ENCODE measurements around the gene MAB21L4.

The MAB21L4 gene

GRCh38 chr2:240895656-240896388, at the start of gene MAB21L4:
Gene MAB21L4 (minus strand): TSS chr2:240896156. CDS start chr2:240895997, 159 bp downstream.
- no peak for DNase-seq

GRCh38 chr2:240936106-240936505, 40.1 kb upstream of the MAB21L4 start:
- DNase-seq = no peak

DNA sequence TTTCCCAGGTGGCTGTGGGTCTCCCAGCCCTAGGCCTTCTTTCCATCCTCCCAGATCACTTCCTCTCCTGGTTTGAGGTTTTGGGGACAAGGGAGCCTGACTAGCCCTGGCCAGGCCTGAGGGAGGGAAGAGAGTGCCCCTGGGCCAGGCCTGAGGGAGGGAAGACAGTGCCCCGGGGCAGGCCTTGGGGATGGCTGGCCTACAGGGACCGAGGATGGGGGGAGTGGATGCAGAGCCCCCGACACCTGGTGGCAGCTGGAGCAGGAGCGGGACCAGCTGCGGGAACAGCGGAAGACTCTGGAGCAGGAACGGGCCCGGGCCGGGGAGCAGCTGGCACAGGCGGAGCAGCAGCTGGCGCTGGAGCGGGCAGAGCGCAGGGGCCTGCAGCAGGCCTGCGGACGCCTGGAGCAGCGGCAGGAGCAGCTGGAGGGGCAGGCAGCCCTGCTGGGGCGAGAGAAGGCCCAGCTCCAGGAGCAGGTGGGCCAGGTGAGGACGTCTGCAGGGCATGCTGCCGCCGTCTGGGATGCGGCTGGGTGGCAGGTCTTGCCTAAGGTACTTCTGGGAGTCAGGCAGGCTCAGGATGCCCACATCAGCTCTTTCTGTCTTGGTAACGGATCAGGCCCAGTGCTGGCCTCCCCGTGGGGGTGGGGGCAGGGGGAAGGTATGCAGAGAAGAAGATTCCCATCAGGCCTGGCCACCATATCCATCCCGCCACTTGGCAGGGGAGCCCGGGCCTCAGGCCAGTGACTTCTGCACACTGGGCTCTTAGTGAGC, 39.3 kb upstream of the MAB21L4 start:
- no peak for DNase-seq

DNA sequence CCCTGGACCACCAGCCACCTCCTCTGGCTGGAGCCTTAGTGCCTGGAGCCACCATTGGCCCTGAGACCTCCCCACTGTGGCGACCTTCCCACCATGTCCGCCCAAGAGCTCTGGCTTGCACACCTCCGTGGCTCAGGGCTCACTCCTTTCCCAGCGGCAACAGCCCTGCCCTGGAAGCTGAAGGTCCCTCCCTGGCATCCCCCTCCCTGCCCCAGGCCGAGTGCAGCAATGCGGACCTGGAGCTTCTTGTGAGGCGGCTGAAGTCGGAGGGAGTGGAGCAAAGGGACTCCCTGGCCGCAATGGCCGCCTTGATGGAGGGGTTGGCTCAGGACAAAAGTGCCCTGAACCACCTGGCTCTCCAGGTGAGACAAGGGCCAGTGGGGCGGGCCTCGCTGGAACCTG, 38.7 kb upstream of the MAB21L4 start:
- DNase-seq = no peak

DNA sequence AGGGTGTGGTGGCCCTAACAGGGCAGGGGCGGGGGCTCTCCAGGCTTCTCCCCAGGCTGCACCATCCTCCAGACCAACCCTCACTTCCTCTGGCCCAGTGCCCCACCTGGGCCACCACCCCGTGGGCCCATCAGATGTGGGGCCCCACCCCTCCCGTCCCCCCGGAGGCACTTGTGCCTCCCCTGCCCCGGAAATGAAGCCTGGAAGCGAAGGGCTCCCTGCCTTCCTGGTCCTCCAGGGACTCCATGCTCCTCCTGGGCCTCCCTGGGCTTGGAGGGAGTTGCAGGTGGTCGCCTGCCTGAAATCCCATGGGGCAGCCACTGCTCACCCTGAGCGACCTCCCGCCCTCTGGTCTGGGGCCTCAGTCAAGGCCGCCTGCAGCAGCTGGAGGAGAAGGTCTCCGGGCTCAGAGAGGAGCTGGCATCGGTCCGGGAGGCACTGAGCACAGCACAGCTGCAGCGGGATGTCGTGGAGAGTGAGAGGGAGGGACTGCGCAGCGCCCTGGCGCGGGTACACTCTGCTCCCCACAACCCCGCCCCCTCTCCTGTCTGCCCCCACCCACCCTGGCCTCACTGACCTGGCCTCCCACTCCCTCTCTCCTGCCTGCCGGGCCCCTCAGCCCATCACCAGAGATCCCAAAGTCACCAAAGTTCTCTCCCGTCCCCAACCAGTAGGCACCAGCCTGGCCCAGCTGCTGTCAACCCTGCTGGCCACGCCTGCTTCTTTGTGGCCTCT, 38.2 kb upstream of the MAB21L4 start:
- DNase-seq = no peak

DNA sequence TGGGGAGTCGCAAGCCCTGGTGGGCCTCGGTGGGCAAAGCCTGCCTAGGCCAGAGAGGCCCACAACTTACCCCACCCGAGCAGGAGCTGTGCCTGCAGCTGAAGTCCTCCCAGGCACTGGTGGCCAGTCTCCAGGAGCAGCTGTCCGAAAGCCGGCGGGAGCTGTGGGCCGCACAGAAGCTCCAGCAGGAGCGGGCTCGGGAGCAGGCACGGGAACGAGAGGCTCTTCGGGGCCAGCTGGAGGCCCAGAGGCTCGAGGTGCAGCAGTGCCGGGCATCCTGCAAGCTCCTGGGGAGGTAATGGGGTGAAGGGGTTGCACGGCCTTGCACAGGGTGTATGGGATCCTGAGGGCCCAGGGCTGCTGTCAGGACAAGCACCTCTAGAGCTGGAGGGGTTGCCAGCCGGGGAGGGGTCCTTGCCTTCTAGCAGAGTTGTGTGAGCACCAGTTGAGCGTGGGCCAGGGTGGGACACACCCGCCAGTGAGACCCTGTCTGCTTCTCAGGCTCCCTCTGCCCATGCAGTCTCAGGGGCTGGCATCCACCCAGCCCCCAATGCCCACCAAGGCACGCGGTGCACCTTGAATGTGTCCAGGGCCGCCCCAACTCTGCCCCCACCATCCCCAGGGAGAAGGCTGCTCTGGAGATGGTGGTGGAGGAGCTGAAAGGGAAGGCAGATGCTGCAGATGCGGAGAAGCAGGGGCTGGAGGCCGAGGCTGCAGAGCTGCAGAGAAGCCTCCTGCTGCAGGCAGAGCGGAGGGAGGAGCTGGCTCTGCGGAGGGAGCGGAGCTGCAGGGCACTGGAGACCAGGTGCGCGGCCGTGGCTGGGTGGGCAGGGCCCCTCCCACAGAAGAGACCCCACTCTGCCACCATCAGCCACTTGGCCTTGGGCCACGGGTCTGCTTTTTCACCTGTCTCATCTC, 37.4 kb upstream of the MAB21L4 start:
- no peak for DNase-seq

- DNase-seq = no peak
These were observed 36.7 kb upstream of the MAB21L4 start for GRCh38 chr2:240932724-240933047.

DNA sequence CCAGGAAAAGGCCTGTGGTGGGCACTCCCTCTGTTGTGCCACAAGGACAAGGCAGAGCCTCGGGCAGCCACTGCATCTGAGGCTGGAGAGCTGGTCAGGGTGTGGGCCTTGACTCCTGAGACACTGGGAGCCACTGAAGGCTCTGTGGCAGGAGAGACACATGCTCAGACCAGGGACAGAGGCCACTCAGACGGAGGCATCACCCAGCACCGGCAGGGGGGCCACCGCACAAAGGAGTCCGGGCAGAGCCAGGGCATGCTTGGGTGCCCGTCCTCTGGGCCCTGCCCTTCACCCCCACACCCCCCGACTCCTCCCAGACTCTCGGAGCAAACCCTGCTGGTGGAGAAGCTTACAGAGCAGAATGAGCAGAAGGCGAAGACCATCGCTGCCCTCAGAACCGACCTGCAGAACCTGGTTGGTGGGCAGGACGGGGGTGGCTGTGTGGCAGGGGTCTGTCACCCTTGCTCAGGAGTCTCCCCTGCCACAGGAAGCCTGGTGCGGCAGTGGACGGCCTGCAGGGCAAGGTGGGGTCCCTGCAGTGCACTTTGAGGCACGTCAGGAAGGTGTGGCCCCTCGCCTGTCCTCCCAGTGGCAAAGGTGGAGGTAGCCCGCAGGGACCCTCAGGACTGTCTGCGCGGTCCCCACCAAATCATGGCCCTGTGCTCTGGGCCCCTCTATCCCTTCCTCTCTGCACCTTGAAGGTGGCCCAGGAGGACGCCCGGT, 36.2 kb upstream of the MAB21L4 start:
- no peak for DNase-seq

DNA sequence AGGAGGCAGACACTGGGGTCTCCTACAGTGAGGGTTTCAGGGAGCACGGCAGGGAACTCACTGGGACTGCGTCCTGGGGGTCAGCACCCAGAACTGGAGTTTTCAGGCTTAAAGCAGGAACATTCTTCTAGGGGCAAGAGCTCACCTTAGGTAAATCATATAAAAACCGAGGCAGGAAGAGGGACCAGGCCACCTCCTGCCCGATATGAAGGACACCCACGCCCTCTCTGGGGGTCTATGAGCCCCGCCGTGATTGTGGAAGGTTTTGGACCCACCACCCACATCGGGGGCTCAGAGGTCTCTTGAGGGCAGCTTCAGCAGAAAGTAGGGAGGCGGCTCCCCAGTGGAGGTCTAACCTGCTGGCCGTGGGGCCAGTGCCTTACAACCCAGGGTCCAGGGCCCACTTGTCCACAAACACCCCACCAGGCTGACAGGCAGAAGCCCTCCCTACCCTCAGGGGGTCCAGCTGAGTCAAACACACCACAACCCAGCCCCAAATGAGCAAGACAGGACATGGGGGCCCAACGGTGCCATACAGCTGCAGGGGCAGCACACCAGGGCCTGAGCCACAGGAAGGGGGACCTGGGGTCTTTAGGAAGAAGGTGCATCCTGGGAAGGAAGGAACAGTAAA, 35.5 kb upstream of the MAB21L4 start:
- DNase-seq = no peak

- DNase-seq = no peak
These were observed 34.8 kb upstream of the MAB21L4 start for GRCh38 chr2:240930631-240931318.

- no peak for DNase-seq
These were observed 34.2 kb upstream of the MAB21L4 start for GRCh38 chr2:240930096-240930630.

GRCh38 chr2:240929364-240930095, 33.6 kb upstream of the MAB21L4 start:
- DNase-seq = no peak

- DNase-seq = no peak
These were observed 32.8 kb upstream of the MAB21L4 start for GRCh38 chr2:240928476-240929363.

- no peak for DNase-seq
These were observed 31.4 kb upstream of the MAB21L4 start for GRCh38 chr2:240927390-240927781.

GRCh38 chr2:240926516-240927389, 30.8 kb upstream of the MAB21L4 start:
- no peak for DNase-seq

GRCh38 chr2:240925568-240926515, 29.9 kb upstream of the MAB21L4 start:
- DNase-seq = no peak

- DNase-seq = no peak
These were observed 29.2 kb upstream of the MAB21L4 start for GRCh38 chr2:240925191-240925567.
